Ovary (tissue), 3 donors: ENCODE results near the gene DIO1.

Experiments
- EP300 ChIP-seq: sonication (generic); formaldehyde crosslinking; IDR thresholded peaks from one replicate; pipeline ENCODE4 v1.6.1; 2017; ENCODE audit warnings: antibody characterized with exemption
- POLR2A ChIP-seq: fragments of 450-650 bp; IDR thresholded peaks from one replicate; pipeline ENCODE4 v1.6.1; 2017; ENCODE audit warnings: antibody characterized with exemption, mild to moderate bottlenecking, moderate library complexity
- TF ChIP-seq, protein P1 (sequence below), 3 donors: fragments of 450-650 bp in 2 of 3; fragments of 200-600 bp in 1 of 3; IDR thresholded peaks; one replicate each; pipeline versions ENCODE4 v1.5.1 to v1.8.0; 2016 to 2022; ENCODE audit warnings: antibody characterized with exemption in 3 of 3, mild to moderate bottlenecking in 1 of 3
- donor health status: DM: no; HTN: no; CAD: no.

DNA sequence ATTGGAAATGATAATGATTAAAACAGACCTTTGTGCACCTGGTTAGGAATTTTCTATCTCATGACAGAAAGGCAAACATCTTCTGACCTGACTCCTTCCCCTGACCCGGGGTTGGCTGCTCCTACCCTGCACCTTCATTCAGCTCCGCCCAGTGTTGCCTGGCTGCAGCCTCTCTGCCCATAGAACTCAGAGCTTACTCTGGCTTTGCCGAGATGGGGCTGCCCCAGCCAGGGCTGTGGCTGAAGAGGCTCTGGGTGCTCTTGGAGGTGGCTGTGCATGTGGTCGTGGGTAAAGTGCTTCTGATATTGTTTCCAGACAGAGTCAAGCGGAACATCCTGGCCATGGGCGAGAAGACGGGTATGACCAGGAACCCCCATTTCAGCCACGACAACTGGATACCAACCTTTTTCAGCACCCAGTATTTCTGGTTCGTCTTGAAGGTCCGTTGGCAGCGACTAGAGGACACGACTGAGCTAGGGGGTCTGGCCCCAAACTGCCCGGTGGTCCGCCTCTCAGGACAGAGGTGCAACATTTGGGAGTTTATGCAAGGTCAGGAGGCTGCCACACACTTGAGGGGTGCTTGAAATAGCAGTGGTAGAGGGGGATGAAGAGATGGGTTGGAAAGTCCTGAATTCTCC lies at the start of gene DIO1:
- TF ChIP-seq, protein P1, sequence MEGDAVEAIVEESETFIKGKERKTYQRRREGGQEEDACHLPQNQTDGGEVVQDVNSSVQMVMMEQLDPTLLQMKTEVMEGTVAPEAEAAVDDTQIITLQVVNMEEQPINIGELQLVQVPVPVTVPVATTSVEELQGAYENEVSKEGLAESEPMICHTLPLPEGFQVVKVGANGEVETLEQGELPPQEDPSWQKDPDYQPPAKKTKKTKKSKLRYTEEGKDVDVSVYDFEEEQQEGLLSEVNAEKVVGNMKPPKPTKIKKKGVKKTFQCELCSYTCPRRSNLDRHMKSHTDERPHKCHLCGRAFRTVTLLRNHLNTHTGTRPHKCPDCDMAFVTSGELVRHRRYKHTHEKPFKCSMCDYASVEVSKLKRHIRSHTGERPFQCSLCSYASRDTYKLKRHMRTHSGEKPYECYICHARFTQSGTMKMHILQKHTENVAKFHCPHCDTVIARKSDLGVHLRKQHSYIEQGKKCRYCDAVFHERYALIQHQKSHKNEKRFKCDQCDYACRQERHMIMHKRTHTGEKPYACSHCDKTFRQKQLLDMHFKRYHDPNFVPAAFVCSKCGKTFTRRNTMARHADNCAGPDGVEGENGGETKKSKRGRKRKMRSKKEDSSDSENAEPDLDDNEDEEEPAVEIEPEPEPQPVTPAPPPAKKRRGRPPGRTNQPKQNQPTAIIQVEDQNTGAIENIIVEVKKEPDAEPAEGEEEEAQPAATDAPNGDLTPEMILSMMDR (IDR thresholded peaks at IDR 0.05), result no peak
- TF ChIP-seq POLR2A, result no peak
- no peak for TF ChIP-seq EP300
